Endothelial cell of umbilical vein (primary cell): ENCODE data around the gene KLF15. TPM values are rescaled to one million over a fixed set of nuclear protein-coding genes. Genes with fewer than 3 reads are reported as not detected.

Experiments used
- BruUV-seq: library from RNA; stranded (reverse); fragments of 400-500 nt; replicated peaks from 2 replicates; lab custom pipeline; 2021; lab: Mats Ljungman, UMichigan
- CTCF ChIA-PET: fragments of 300-600, 350-600 bp; sonication (Branson Sonifier 250); formaldehyde crosslinking; loops from one replicate; lab custom pipeline; 2021; ENCODE audit warnings: antibody characterized with exemption, inconsistent platforms; lab: Charles Lee
- POLR2A ChIA-PET: fragments of 300-600, 350-600 bp; sonication (Branson Sonifier 250); formaldehyde crosslinking; loops from one replicate; lab custom pipeline; 2021; ENCODE audit warnings: antibody characterized with exemption, inconsistent platforms; lab: Charles Lee
- DNase-seq: peaks from one replicate; pipeline ENCODE4 v3.0.0-alpha.2; 2011; ENCODE audit warnings: low read depth, low spot score
- FAIRE-seq: peaks from 2 replicates; lab custom pipeline; 2011; peaks lifted over from hg19 to GRCh38; lab: Jason Lieb, UNC
- H2AFZ ChIP-seq: 2 replicates; pipeline ENCODE4 v1.6.0; 2012; ENCODE audit warnings: low read depth, low read length, control low read depth, inconsistent platforms
- H3K27ac ChIP-seq: 2 replicates; pipeline ENCODE4 v1.5.1; 2011; ENCODE audit warnings: low read depth, mild to moderate bottlenecking, control low read depth, low read length, moderate library complexity; ENCODE audit not compliant: insufficient read depth
- H3K27me3 ChIP-seq, 2 experiments: 2 replicates each; pipeline versions ENCODE4 v1.6.0 to v1.6.1; 2011; ENCODE audit warnings: low read length in 2 of 2, mixed read lengths in 1 of 2; ENCODE audit not compliant: control insufficient read depth in 2 of 2, insufficient read depth in 2 of 2
- H3K36me3 ChIP-seq, 2 experiments: 2 replicates in 1 of 2; 3 replicates in 1 of 2; pipeline ENCODE4 v1.5.1; 2011; ENCODE audit warnings: low read length in 2 of 2, mild to moderate bottlenecking in 1 of 2, moderate library complexity in 1 of 2; ENCODE audit not compliant: control insufficient read depth in 2 of 2, insufficient read depth in 2 of 2; ENCODE audit errors: extremely low read depth in 1 of 2
- H3K4me1 ChIP-seq: 3 replicates; pipeline ENCODE4 v1.5.1; 2011; ENCODE audit warnings: mild to moderate bottlenecking, low read length; ENCODE audit not compliant: control insufficient read depth, insufficient read depth; ENCODE audit errors: extremely low read depth
- H3K4me2 ChIP-seq: 2 replicates; pipeline ENCODE4 v1.6.1; 2011; ENCODE audit warnings: low read length, control low read depth, mixed read lengths; ENCODE audit not compliant: insufficient read depth
- H3K4me3 ChIP-seq, 3 experiments: fragments of 200-600 bp in 1 of 3; sonication (generic), shearing (Covaris generic) in 1 of 3; replicated peaks in 1 of 3; 2 replicates each; pipeline ENCODE4 v1.5.1; 2011 to 2016; ENCODE audit warnings: control low read depth in 3 of 3, low read length in 3 of 3, mild to moderate bottlenecking in 2 of 3, inconsistent platforms in 1 of 3, low read depth in 1 of 3, moderate library complexity in 1 of 3; ENCODE audit not compliant: insufficient read depth in 1 of 3
- H3K79me2 ChIP-seq: 2 replicates; pipeline ENCODE4 v1.6.0; 2012; ENCODE audit warnings: low read length, inconsistent platforms; ENCODE audit not compliant: control insufficient read depth, insufficient read depth
- H3K9ac ChIP-seq: replicated peaks from 2 replicates; pipeline ENCODE3; 2011; ENCODE audit warnings: low read length, control low read depth; ENCODE audit not compliant: insufficient read depth; ENCODE audit errors: extremely low read depth
- H3K9me1 ChIP-seq: replicated peaks from 3 replicates; pipeline ENCODE4 v1.6.0; 2011; ENCODE audit warnings: mild to moderate bottlenecking, low read length; ENCODE audit not compliant: control insufficient read depth, insufficient read depth; ENCODE audit errors: extremely low read depth
- H3K9me3 ChIP-seq: replicated peaks from 2 replicates; pipeline ENCODE4 v1.5.1; 2012; ENCODE audit warnings: low read length, inconsistent platforms; ENCODE audit not compliant: control insufficient read depth, insufficient read depth
- H4K20me1 ChIP-seq: replicated peaks from 2 replicates; pipeline ENCODE3; 2011; ENCODE audit warnings: mild to moderate bottlenecking, low read length; ENCODE audit not compliant: control insufficient read depth, insufficient read depth; ENCODE audit errors: extremely low read depth
- CTCF ChIP-seq, 2 donors: IDR thresholded peaks; 1 replicate in 1 of 2; 2 replicates in 1 of 2; pipeline ENCODE4 v1.5.1; 2011; ENCODE audit warnings: low read length in 2 of 2, mild to moderate bottlenecking in 2 of 2, moderate library complexity in 2 of 2, control low read depth in 1 of 2, inconsistent platforms in 1 of 2, low read depth in 1 of 2; ENCODE audit not compliant: insufficient read depth in 1 of 2; ENCODE audit errors: extremely low read depth in 1 of 2
- EZH2 ChIP-seq: IDR thresholded peaks from 2 replicates; pipeline ENCODE4 v1.6.1; 2012; ENCODE audit warnings: borderline replicate concordance, low read depth, mild to moderate bottlenecking, moderate library complexity, low read length, inconsistent platforms; ENCODE audit not compliant: severe bottlenecking
- FOS ChIP-seq: IDR thresholded peaks from 2 replicates; pipeline ENCODE4 v1.6.1; 2011; ENCODE audit warnings: mild to moderate bottlenecking, low read length, moderate library complexity, borderline replicate concordance; ENCODE audit not compliant: insufficient read depth
- GATA2 ChIP-seq: IDR thresholded peaks from 2 replicates; pipeline ENCODE4 v1.7.0; 2011; ENCODE audit warnings: low read depth, mild to moderate bottlenecking, moderate library complexity, mixed read lengths, low read length; ENCODE audit not compliant: insufficient read length, insufficient read depth
- JUN ChIP-seq: IDR thresholded peaks from 2 replicates; pipeline ENCODE4 v1.6.1; 2011; ENCODE audit warnings: borderline replicate concordance, low read depth; ENCODE audit not compliant: insufficient read length, insufficient read depth
- MAX ChIP-seq: IDR thresholded peaks from 2 replicates; pipeline ENCODE4 v1.6.1; 2011; ENCODE audit not compliant: insufficient read depth, insufficient read length
- MYC ChIP-seq: IDR thresholded peaks from one replicate; pipeline ENCODE4 v1.6.1; 2011; ENCODE audit warnings: mild to moderate bottlenecking, low read depth, low read length
- POLR2A ChIP-seq: IDR thresholded peaks from 2 replicates; pipeline ENCODE4 v1.6.1; 2012; ENCODE audit warnings: low read depth, mild to moderate bottlenecking, control low read depth, low read length
- POLR2AphosphoS5 ChIP-seq: IDR thresholded peaks from 2 replicates; pipeline ENCODE4 v1.6.1; 2012; ENCODE audit warnings: low read depth, mild to moderate bottlenecking, control low read depth, low read length, moderate library complexity; ENCODE audit not compliant: insufficient read depth
- dilution Hi-C: fragments of 300-500 bp; cut with MboI; formaldehyde crosslinking; loops from one replicate; pipeline ENCODE4 v1.15.0; 2019; ENCODE audit warnings: low sequenced_read_pairs; ENCODE audit not compliant: extremely low pct_ligation_motif_present
- intact Hi-C: fragments of 100-400 bp; cut with micrococcal nuclease; formaldehyde crosslinking; loops from one replicate; pipeline ENCODE4 v1.10.0; 2022
- polyA plus RNA-seq, 4 experiments: library from polyadenylated mRNA; depleted of rRNA in 3 of 4; stranded (reverse) in 3 of 4; unstranded in 1 of 4; fragments of >200 nt; gene quantifications; 2 replicates each; pipeline versions ENCODE4 v1.2.1 to v1.2.3, GENCODE V29; 2011 to 2012; ENCODE audit warnings: missing spikeins in 1 of 4
- total RNA-seq: library from RNA; stranded (reverse); gene quantifications from 2 replicates; pipeline ENCODE4 v1.2.3, GENCODE V29; 2021

KLF15 gene
- total and polyA plus RNA-seq, 2 donors (not counting 3 experiments of a cell fraction or from before 2014, with no cell fraction given), result 2.2 to 3.0 TPM

GRCh38 chr3:126370606-126371005 lies 13.4 kb upstream of the KLF15 start:
- Histone ChIP-seq H3K27ac (no peak overlapping the region), H3K4me1 (no peaks in the 10 kb centered on the region), H3K4me2 (no peak overlapping the region), H3K36me3 (no peaks in the 10 kb centered on the region), H3K27me3 (no peaks in the 10 kb centered on the region), H2AFZ (no peak overlapping the region), H3K9ac (no peak overlapping the region), H3K4me3 (no peak overlapping the region), H4K20me1 (no peaks in the 10 kb centered on the region), H3K9me1 (no peaks in the 10 kb centered on the region), H3K9me3 (no peaks in the 10 kb centered on the region), H3K79me2 (no peaks in the 10 kb centered on the region)
- ChIA-PET POLR2A (no interaction called here), CTCF (no interaction called here)
- FAIRE-seq (no peak), DNase-seq (no peak)
- dilution Hi-C loops (no loop called here), intact Hi-C loops (no loop called here)
- BruUV-seq, result no TSS peak
- TF ChIP-seq FOS (no peak), JUN (no peak), POLR2A (no peak), GATA2 (no peak), POLR2AphosphoS5 (no peak), MYC (no peak), MAX (no peak), EZH2 (no peak), CTCF (IDR thresholded peaks at IDR 0.05; ENCODE audit: extremely low read depth in 1 of 2, insufficient read depth in 1 of 2, low read depth in 1 of 2, low read length in 2 of 2) (no peak)
